ENCODE data around the gene ASB18.
"Not testable (repeated sequence)": the region's sequence is repeated elsewhere in the genome, so short reads cannot be mapped to it uniquely, and the experiment has no call there.

The ASB18 gene, protein sequence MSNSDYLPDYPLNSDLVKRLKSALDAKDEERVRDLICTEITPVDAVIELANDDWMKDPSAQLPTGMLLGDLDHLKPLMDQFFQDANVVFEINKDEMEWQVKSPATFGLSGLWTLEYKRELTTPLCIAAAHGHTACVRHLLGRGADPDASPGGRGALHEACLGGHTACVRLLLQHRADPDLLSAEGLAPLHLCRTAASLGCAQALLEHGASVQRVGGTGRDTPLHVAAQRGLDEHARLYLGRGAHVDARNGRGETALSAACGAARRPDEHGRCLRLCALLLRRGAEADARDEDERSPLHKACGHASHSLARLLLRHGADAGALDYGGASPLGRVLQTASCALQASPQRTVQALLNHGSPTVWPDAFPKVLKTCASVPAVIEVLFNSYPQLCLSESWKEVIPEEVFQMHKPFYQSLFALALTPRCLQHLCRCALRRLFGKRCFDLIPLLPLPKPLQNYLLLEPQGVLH

DNA sequence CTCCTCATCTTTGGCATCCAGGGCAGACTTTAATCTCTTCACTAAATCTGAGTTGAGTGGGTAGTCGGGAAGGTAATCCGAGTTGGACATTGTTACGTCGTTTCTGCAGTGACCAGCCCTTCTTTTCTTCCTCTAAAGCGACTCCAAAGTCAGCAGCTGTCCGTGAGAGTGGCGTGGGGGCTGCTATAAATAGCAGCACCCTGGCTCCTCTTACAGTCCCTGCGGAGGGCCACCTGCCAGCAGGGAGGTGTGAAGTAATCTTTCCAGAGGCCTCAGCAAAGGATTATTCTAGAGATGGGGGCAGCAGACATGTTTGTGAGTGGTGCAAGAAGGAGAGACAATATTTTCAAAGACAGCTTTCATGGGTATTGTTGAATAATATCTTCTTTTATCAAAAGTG lies at the start of gene ASB18:
Gene ASB18 (minus strand): TSS at position 151 of the 400 bp plus-strand sequence. CDS start 61 bp downstream, at position 90.
- no peak for DNase-seq

DNA sequence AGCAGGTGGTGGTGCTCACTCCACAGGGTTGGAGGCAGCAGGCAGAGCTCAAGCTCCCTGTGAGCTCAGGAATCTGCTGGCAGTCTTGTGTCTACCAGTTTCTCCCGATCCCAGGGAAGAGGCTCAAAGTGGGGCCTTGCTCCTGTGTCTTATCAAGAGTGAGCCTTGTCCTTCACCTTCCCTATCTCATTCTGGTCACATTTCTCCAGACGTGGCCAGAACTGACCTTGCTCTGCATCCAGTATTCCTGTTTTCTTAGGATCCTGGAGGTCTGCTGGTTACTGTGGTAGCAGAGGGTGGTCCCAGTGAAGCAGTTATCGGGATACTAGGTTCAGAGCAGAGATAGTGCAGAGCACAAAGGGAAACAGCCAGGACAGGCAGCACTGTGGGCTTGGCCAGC lies 47.1 kb upstream of the ASB18 start:
- no peak for DNase-seq

DNA sequence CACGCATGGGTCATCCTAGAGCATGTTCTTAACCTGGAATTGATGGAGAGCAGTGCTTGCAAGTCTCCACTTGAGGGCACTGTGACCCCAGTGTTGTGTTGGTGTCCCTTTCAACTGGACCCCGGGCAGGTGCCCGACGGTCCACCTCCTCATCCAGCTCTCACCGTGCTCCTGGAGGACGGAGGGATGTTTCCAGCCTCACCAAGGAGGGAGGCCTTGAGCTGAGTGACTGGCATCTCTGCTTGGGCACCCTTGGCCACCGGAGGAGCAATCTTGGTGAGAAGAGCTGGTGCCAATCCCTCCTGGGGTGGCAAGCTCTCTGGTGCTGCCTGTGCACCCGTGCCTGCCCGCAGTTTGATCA lies 45.4 kb upstream of the ASB18 start:
- no peak for DNase-seq

DNA sequence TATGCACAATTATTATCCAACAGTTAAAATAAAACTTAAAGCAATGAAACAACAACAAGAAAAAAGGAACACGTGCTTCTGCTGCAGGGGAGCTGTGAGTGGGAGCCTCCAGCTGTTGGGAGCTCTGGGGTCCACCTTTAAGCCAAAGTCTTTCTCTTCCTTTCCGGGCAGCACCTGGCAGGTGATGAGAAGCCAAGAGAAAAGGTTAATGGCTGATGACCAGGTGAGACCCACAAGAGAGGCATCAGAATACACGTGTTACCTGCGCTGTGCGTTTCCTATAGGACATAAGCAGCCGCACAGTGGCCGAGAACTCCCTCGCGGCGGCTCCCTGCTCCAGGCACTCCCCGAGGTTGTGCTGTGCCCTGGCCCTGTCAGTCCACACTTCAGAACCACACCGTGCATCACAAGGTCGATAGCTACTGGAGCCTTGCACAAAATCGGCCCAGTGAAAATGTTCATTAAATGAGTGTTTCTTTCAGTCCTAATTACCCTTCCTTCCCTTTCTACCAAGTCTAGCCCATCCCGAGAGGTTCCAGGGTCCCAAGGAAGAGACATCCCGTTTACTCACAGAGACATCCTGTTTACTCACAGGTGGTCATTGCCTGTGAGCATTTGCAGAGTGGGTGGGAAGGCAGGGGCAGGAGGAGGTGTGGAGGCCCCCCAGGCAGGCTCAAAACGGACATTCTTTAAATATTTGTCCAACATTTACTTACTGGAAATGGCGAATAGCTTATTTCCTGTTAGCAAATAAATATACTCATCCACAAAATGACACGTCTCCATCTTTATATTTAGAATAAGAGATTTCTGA lies 44.9 kb upstream of the ASB18 start:
- DNase-seq, result no peak

DNA sequence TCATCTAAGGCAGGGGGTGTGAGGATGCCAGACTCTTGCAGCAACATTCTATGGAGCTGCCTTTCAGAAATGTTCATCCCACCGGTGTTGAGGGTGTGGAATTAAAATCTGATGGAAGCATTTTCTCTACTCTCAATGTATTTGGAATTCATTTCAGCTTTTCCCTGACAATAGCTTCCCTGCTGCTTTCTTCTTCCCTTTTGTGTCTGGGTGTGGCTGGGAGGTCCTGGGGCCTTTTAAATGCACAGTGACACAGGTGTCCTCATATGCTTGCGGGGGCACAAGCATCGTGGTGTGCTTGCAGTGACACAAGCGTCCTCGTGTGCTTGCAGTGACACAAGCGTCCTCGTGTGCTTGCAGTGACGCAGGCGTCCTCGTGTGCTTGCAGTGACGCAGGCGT lies 43.4 kb upstream of the ASB18 start:
- DNase-seq, result no peak

DNA sequence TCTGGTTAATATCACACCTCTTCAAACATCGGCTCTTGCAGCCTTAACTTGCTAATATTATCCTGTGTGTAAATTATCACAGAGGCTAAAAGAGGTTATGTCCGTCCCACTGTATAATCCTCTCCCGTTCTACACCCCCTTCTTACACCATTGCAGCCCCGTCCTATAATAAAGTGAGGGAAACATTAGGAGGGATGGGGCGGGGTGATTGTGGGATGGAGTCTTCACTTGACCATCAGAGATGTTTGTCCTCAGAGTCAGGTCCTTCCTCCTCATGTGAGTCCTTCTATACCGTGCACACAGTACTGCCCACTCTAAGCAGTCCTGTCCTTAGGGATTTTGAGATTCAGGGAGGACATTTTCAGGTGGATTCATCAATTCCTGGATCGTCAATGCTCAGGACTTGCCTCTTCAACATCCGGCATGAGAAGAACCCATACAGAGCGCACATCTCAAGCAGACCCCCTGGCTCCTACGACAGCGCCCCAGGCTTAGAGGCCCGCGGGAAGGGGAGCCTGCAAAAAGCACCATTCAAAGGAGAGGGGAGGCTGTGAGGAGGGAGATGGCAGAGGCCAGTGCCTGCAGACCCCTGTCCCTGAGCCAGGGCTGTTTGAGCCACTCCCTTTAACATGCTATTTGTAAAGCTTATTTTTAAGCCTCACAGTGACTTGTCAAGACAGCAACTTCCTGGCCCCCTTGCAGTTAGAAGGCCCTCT lies 42.8 kb upstream of the ASB18 start:
- DNase-seq, result no peak

DNA sequence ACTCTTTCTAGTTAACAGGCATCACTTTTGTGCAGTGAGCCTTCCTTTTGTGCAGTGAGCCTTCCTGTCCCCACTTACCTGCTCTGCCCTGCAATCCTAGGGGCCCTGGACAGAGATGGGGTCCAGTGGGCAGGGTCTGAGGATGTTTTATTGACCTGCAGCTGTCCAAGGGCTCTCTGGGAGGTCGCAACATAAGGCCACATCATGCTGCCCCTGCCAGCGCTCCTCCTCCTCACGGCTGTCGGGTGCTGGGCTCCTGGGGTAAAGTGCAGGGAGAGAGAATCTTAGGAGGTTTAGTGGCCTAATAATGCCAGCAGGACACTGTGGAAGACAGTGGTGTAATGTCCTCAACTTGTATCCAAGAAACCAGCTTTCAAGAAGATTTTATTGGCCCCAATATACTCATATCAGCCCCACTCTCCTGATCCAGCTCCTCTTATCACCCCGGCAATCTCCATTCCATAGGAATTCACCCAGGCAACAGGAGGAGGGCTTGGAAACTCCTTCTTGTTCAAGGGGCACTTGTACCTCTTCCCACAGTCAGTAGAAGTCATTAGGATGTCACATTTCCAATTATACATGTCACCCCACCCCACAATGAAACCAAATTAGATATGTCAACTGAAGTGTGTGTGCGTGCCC lies 41.9 kb upstream of the ASB18 start:
- no peak for DNase-seq

DNA sequence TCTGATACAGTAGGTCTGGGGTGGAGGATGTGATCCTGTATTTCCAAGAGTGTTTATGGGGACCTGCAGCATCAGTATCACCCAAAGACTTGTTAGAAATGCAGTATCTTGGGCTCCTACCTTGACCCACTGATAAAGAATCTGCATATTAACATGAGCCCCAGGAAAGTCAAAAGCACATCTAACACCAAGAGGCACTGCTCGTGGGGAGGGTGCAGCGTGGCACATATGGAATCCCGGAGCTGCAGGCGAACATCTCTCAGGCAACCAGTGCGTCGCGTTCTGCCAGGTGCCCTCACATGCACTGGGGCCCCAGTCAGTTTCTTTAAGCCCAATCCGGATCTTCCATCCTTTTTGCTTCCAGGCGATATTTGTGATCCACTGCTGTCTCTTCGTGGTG lies 41.3 kb upstream of the ASB18 start:
- DNase-seq, result no peak

DNA sequence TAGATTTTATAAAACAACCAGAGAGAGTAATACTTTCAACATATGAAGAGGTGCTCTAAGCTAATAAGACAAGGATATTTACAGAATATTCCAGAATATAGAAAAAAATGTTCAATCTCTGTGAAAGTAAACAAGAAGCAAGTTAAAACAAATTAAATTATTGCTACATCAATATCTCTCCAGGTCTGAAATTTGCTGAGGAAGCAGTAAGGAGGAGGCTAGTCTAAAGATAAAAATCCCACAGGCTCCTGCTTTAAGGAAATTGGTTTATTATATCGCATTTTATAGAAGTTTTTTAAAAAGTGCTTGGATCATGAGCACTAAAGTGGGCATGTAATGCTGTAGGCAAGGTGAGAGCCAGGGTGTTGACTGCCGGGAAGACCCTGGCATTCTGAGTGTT lies 39.7 kb upstream of the ASB18 start:
- DNase-seq, result no peak

DNA sequence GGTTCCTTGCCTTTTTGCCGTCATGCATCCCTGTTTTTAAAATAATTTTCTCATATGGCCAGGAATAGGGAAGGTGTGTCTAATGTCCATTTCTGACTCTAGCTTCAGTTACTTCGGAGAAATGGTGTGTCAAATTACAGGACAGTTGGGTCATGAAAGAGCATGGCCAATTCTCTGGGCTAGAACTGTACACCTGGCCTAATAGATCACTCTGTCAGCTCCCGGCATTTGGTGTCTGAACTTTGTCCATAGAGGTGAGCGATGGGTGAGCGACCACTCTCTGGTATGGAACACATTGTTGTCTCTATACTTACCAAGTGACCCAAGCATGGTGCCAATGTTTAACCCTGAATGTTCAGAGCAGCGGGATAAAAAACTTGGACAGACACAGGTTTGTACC lies 38.3 kb upstream of the ASB18 start:
- no peak for DNase-seq

DNA sequence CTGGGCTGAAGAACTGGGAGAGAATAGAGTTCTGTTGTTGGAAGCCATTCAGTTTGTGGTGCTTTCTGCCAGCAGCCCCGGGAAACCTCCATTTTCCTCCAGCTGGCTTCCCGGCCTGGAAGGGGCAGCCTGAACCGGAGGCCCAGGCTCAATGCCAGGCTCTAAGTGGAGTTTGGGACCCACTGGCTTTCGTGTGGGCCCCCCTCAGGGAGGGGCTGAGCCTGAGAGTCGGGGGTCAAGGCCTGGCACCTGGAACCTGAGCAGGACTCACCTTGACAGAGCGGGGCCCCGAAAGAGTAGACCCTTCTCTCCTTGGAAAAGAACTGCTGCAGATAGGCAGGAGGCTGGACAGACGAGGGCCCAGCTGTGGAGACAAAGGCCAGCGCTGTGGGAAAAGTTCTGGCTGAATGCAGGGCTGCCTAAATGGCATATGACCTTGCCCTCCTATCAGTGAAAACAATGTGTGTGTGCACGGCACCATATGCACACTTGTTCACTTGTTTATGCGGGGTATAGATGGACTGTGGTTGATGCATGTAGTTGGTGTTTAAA lies 34.8 kb upstream of the ASB18 start:
- DNase-seq, result no peak

DNA sequence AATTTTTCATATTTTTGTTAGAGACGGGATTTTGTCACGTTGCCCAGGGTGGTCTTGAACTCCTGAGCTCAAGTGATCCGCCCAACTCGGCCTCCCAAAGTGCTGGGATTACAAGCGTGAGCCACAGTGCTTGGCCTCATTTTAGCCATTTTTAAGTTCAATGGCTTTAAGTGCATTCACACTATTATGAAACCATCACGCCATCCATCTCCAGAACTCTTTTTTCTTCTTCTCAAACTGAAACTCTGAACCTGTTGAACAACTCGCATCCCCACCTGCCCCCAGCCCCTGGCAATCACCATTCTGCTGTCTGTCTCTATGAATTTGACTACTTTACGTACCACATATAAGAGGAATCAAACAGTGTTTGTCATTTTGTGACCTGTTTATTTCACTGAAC lies 31.3 kb upstream of the ASB18 start:
- DNase-seq, result no peak

DNA sequence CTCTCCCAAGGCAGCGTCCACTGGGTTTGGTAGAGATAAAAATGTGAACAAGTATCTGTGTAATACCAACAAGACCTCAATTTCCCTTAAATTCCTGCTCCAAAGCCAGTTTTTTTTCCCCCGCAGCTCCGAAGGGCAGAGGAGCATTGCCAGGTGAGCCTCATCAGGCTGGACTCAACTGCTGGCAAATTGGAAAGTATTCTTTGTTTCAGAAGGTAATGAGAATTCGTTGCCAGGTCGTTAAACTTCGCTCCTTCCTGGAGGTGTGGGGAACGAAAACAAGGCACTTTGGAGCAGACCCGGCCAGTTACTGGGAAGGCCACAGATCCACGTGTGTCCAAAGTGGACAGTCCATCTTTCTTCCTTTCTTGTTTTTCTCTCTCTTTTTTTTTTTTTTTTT lies 30.4 kb upstream of the ASB18 start:
- no peak for DNase-seq

DNA sequence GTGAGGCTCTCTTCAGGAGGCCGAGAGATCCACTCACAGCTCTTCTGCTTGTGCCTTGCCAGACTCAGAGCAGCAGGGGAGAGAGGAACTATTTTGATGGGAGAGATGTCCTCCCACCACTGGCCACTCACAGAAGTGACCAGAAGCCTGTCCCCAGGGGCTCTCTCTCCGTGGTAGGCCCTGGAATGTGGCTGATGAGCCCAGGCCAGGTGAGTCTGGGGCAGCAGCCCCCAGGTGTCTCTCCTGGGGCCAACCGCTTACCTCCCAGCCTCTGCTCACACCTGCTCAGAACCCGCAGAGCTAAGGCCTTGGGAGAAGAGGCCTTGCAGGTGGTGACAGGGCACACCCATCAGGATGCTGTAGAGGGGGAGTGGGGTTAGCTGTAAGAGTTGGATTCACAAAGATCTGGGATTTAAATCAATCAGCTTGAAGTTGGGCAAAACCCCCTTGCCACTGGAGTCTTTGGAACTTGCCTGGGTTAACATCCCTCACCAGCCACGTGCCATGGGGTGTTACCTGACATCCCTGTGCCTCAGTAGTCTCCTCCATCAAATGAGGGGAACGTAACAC lies 29.1 kb upstream of the ASB18 start:
- no peak for DNase-seq

DNA sequence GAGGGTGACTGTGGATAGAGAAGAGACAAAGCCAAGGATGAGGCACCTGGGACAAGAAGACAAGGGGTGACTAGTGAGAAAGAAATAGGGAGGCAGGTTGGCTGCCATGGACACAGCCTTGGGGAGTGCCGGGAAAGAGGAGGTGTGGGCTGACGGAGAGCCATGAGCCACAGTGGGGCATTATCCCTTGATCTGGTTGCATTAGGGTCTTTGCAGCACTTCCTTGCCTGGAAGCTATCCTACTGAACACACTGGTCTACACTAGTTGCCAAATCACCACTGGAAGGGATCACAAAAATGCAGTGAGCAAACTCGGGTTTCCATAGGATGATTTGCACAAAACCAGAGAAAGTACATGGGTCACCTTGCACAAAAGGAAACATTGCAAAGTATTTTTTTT lies 27.7 kb upstream of the ASB18 start:
- DNase-seq, result no peak

DNA sequence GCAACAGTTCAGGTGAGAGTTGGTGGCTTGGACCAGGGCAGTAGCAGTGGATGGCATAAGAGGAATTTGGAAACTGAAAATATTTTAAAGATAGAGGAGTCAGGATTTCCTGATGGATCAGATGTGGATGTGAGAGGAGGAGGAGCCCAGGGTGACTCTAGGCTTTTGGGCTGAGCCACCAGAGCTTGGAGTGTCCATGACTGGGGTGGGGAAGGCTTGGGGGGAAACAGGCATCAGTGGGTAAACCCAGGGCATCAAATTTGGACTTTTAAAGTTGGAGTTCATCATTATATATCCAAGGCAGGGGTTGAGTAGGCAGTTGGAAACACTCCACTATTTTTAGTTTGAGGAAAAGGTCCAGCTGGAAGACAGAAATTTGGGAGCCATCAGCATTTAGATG lies 27.3 kb upstream of the ASB18 start:
- DNase-seq, result no peak

DNA sequence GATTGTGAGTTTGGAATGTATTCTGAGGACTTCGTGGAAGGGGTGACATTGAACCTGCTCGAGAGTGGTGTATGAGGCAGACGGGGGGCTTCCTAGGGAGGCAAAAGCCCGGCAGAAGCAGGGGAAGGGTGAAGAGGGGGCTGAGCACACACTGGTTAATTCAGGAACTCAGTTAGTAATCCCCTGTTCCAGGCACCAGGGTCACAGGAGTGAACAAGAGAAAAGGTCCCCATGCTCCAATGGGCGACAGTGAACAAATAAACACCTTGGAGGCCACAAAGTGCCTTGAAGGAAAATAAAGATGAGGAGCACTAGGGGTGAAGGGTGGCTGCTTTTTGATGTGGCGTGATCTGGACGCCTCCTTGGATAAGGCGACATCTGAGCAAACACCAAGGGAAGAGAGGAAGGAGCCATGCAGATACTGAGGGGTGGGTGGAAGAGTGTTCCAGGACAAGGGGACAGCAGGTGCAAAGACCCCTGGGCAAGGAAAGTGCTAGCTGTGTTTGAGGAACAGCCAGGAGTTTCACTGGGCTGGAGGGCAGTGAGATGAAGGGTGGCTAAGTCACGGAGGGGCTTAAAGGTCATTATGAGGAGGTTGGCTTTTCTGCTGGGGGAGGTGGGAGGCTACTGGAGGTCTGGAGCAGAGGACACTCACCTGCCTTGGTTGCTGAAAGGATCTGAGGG lies 26.7 kb upstream of the ASB18 start:
- DNase-seq, result no peak

DNA sequence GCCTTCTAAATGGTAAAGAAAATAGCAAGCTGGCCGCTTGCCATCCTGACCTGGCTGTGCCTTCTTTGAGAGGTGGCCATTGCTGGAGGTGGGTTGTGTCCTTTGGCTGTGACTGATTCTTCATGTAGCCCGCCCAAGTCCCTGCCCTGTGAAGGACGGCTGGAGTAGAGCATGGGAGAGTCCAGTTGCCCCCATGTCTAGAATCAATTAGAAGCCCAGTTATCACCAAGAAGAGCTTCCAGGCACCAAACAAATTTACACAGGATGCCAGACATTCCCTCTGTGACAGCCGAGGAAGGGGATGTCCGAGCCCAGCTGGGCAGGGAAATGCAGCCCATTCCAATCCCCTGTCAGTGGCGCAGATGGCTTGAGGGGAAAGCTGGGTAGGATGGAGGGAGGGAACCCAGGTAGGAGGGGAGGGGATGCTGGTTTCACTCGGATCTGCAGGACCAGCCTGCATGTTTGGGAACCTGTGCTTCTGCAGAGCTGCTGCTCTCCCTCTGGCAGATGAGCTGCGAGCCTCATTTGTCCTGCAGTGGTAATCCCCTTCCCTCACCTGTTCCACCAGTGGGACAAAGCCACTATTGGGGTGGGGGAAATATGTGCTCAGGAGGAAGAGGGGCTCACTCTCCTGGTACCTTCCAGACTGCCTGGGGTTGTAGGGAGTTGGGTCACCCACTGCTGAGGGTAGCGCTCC lies 25.7 kb upstream of the ASB18 start:
- no peak for DNase-seq

DNA sequence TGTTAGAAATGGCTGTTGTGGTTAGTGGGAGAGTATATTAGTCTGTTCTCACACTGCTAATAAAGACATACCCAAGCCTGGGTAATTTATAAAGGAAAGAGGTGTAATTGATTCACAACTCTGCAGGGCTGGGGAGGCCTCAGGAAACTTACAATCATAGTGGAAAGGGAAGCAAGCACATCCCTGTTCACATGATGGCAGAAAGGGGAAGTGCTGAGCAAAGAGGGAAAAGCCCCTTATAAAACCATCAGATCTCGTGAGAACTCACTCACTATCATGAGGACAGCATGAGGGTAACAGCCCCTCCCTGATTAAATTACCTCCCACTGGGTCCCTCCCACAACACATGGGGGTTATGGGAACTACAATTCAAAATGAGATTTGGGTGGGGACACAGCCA lies 24.2 kb upstream of the ASB18 start:
- not testable (repeated sequence) for DNase-seq

DNA sequence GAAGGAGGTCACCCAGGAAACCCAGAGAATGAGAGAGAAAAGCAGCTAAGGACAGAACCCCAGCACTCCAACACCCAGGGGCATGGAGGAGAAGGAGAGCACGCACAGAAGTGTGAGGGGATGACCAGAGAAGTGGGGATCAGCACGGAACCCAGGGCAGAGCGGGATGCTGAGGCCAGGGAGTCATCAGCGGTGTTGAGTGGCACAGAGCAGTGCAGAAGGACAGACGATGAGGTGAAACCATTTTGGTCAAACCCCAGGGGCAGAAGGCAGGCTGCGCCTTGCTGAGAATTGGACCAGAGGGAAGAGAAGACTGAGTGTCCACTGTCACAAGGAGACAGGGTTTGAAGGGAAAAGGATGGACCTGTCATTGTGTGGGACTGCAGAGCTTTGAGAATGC lies 23.4 kb upstream of the ASB18 start:
- DNase-seq, result no peak

DNA sequence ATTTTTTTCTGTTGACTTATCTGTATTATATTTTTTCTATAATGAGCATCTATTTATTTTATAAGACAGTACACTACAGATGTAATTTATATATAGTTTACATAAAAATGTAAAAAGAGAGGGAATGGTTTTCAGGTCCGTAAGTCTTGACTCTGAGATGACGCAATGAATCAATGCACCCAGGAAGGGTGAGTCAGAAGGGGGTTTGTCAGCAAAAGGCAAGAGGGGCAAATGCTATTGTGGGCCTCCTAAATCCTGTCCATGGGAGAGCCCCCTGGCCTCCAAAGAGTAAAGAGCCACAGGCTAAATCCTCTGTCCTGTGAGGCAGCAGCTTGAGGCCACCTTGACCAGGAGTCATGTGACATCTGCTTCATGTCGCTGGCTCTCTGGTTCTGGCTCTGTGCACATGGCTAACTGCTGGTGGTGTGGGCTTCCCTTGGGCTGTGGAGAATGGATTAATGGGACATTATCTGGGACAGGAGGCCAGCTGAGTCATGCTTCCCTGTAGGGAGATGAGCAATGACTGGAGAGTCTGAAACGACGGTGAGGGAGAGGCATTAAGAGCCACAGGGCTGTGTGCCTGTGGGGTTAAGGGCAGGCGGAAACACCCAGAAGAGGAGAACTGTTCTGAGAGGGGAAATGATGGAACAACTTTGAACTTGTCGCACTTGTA lies 22.8 kb upstream of the ASB18 start:
- DNase-seq, result no peak

All from activated CD4-positive, alpha-beta T cell treated with anti-CD3 and anti-CD28 coated beads, Interleukin-2, amount 50 U/mL, for 48 hours (primary cell).